GM12875 (cell line): ENCODE data around the gene GGPS1.

Experiments used
- H3K4me3 ChIP-seq: one replicate; pipeline ENCODE4 v1.5.1; 2011; ENCODE audit warnings: low read depth, low read length, control low read depth
- TF ChIP-seq, protein P1 (sequence below): IDR thresholded peaks from 2 replicates; pipeline ENCODE4 v1.5.1; 2011; ENCODE audit warnings: low read depth, mild to moderate bottlenecking, control low read depth, inconsistent platforms, low read length, moderate library complexity, borderline replicate concordance; ENCODE audit not compliant: insufficient read depth

GGPS1 gene

DNA sequence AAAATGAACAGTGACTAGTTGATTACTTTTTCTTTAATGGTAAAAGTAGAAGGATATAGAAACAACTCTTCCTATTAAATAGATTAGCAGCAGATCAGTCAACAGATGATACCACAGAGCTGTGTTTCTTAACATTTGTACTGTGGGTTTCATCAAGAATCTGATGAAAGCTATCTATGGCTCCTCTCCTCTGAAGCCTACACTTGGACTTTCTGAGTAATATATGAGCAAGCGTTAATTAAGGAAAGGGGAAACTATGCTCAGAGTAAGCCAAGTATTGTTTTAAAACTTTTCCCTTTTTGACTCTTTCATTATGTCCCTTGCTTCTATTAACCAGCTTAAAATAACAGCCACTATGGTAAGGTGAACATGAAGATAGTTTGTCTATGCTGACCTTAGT, 11.2 kb upstream of the GGPS1 start:
- H3K4me3 ChIP-seq, result no peak overlapping the region
- TF ChIP-seq, protein P1, sequence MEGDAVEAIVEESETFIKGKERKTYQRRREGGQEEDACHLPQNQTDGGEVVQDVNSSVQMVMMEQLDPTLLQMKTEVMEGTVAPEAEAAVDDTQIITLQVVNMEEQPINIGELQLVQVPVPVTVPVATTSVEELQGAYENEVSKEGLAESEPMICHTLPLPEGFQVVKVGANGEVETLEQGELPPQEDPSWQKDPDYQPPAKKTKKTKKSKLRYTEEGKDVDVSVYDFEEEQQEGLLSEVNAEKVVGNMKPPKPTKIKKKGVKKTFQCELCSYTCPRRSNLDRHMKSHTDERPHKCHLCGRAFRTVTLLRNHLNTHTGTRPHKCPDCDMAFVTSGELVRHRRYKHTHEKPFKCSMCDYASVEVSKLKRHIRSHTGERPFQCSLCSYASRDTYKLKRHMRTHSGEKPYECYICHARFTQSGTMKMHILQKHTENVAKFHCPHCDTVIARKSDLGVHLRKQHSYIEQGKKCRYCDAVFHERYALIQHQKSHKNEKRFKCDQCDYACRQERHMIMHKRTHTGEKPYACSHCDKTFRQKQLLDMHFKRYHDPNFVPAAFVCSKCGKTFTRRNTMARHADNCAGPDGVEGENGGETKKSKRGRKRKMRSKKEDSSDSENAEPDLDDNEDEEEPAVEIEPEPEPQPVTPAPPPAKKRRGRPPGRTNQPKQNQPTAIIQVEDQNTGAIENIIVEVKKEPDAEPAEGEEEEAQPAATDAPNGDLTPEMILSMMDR, result no peak

DNA sequence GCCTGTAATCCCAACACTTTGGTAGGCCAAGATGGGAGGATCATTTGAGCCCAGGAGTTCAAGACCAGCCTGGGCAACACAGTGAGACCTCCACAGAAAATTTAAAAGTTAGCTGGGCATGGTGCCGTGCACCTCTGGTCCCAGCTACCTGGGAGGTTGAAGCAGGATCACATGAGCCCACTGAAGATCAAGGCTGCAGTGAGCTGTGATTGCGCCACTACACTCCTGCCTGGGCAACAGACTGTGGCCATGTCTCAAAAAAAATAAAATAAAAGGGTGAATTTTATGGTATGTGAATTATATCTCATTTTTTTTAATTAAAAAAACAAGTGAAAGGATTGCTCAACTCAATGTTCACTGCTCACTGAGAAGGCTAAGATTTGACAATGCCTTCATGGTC, 9.1 kb upstream of the GGPS1 start:
- H3K4me3 ChIP-seq, result no peak overlapping the region
- TF ChIP-seq, protein P1, result no peak

DNA sequence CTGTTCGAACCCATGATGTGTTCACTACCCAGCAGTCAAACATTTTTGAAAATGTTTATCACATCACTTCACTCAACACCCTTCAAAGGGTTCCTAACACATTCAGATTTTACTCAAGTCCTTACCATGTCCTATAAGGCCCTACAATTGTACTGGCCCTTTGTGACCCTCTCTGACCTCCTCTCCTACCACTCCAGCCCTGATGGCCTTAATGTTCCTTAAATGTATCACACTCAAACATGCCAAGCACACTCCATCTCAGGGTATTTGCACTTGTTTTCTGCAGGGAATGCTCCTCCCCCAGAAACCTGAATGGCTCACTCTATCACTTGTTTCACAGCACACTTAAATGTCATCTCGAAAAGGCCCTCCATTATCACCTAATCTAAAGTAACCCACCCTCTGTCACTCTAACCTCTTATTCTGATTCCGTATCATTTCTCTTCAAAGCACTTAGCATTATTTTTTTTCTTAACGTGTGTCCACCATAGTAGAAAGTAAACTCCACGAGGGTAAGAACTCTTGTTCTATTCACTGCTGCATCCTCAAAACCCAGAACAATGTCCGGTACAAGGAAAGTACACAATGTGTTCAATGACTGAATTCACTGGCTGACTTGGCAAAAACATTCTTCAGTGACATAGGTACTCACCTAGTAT, 7.7 kb upstream of the GGPS1 start:
- H3K4me3 ChIP-seq, result no peak overlapping the region
- TF ChIP-seq, protein P1, result no peak

DNA sequence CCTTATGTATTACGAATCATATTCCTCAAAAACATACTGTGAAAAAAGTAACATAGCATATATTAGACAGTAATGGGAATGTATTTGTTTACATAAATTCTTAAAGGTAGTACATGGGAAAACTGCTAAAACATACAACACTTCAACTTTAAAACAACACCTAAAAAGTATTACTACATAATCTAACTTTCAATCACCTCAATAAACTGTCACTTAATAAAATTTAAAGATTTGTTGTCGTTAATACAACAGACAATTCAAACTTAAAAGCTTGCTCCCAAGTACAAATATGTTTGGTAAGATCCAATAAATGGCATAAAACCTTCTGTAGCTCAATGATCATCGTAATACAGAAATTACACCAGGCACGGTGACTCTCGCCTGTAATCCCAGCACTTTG, 4.1 kb upstream of the GGPS1 start:
- TF ChIP-seq, protein P1, result no peak
- H3K4me3 ChIP-seq, result no peak overlapping the region

DNA sequence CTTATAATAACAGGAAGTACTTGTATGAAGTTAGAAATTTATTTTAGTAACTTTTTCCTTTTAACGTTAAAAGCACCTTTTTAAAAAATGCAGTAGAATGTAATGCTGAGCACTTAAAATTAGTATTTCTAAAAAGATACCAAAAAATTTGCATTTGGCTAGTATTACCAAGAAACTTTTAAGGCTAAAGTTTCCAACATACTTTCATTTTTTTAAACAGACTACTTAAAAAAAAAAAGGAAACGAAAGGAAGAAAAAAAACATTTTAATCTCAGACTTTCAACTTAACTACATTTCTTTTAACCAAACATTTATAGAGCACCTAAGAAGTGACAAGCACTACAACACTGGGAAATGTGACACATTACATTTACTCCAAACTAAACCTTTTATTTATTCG, 3.2 kb upstream of the GGPS1 start:
- no peak overlapping the region for H3K4me3 ChIP-seq
- TF ChIP-seq, protein P1, result no peak

DNA sequence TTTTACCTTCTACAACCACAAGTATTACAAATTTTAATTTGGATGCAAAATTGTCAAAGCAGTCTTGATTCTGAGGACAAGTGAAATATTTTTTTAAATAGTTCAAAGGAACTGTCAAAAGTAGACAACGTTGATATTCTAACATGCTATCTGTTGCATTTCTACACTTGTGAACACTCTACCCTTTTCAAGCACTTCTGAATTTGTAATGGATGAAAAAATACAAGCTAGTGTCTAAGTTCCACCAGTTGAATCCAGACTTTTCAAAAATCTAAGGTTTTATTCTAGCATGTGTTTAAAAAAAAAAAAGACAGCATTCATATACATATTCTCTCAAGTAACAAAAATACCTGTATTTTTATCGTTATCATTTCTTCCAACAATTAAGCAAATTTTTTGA, 2.5 kb upstream of the GGPS1 start:
- H3K4me3 ChIP-seq, result no peak overlapping the region

More for the DNA sequence above, 2.5 kb upstream of the GGPS1 start:
- TF ChIP-seq, protein P1, result no peak
